Measurements from ENCODE around the gene LSM2.
"Not testable (repeated sequence)": the region's sequence is repeated elsewhere in the genome, so short reads cannot be mapped to it uniquely, and the experiment has no call there.

LSM2 gene

DNA sequence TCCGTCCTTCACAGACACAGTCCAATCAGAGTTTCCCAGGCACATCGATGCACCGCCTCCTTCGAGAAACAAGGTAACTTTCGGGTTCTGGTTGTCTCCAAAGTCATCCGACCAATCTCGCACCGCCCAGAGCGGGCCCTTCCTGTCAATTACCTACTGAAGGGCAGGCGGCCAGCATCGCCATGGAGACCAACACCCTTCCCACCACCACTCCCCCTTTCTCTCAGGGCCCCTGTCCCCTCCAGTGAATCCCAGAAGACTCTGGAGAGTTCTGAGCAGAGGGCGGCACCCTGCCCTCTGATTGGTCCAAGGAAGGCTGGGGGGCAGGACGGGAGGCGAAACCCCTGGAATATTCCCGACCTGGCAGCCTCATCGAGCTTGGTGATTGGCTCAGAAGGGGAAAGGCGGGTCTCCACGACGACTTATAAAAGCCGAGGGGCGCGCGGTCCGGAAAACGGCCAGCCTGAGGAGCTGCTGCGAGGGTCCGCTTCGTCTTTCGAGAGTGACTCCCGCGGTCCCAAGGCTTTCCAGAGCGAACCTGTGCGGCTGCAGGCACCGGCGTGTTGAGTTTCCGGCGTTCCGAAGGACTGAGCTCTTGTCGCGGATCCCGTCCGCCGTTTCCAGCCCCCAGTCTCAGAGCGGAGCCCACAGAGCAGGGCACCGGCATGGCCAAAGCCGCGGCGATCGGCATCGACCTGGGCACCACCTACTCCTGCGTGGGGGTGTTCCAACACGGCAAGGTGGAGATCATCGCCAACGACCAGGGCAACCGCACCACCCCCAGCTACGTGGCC is 20.7 kb upstream of the LSM2 start, which contains the start of gene HSPA1B:
Gene HSPA1B, plus strand, starts transcription at position 453 of the 794 bp plus-strand sequence. Its CDS starts 213 bp downstream, at position 666.
- peak; percentile 91 to 93 for DNase-seq

- peak in 1 of 2 donors; percentile 58 for DNase-seq
Measured at GRCh38 chr6:31826793-31827285, 20.1 kb upstream of the LSM2 start.

DNA sequence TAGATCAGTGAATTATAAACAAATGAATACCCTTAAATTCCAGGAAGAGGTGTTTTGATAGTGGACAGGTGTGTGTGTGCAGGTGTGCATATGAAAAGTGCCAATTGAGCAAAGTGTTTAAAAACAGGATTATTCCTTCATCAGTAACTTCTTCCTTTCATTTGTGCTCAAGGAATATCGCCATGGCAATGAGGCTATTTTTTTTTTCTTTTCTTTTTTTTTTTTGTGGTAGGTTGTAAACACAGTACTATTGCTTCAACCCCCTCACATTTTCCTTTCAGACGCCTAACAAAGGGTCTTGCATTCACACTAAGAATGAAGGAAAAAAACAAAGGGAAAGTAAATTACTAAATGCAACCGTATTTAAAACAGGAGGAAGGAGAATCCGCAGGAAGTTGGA is 18.8 kb upstream of the LSM2 start:
- no peak for DNase-seq

- not testable (repeated sequence) for DNase-seq
Measured at GRCh38 chr6:31823592-31824196, 16.9 kb upstream of the LSM2 start.

DNA sequence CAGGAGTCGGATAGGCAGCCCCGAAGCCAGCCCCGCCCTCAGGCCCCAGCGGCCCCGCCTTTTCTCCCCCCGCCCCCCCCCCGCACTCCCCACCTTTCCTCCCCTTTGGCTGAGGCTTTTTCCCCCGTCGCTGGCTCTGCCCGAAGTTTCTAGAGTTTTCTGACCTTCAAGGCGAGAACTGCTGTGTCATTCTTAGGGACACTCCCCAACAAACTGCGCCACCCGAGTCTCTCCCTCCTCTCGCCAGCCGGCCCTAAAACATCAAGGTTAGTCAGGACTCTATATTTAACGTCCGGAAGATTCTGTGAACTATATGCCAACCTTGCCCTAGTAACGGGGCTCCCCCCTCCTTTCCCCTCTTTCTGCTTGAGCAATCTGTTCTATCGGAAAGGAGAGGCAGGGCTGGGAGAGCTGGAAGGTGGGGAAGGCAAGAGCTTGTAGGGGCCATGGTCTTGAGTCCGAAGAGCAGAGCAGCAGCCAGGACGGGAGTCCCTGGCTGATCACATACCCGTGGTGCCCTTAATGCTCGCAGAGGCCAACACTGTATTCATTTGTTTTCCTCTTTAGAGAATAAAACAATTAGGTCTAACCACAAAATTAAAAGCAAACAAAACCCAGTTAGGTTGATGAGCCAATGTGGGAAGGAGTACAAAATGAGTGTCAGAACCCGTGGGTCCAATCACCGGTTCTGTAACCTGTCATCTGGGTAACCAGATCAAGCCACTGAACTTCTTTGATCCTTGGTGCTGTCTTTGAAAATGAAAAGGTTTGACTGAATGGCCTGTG is 15.5 kb upstream of the LSM2 start:
- DNase-seq = peak; percentile 65 to 70

DNA sequence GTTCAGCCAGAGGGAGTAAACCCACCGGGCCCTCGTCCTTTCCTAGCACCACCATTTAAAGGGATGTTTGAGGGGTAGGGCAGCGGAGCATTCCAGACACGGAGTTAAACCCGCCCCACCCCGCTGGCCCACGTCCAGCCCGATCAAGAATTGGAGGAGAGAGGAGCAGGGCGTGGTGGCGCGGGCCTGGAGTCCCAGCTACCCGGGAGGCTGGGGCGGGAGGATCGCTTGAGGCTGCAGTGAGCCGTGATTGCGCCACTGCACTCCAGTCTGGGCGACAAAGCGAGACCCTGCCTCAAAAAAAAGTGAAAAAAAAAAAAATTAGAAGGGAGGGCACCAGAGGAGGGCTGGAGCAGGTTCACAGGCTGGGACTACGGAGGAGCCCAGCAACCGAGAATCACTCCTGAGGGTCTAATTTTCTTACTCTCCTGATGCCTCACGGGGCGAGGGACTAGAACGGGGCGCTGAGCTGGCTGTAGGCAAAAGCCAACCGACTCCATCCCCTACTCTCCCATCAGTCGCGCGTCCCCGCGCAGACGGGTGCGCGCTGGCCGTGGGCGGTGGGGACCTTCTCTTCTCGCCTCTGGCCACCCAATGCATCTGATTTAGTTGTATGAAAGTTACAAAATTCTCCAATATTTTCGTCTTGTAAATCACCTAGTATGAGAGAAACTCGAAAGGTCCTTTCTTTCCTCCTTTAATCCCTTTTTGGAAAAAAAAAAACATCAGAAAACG is 14.7 kb upstream of the LSM2 start:
- peak; percentile 78 to 82 for DNase-seq

DNA sequence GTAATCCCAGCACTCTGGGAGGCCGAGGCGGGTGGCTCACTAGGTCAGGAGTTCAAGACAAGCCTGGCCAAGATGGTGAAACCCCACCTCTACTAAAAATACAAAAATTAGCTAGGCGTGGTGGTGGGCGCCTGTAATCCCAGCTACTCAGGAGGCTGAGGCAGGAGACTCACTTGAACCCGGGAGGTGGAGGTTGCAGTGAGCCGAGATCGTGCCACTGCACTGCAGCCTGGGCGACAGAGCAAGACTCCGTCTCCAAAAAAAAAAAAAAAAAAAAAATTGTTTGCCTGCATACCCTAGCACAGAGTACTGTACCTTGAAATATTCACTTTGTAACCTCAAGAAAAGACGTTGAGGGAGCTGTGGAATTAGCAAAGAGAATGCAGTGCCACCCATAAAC is 13.6 kb upstream of the LSM2 start:
- not testable (repeated sequence) for DNase-seq

DNA sequence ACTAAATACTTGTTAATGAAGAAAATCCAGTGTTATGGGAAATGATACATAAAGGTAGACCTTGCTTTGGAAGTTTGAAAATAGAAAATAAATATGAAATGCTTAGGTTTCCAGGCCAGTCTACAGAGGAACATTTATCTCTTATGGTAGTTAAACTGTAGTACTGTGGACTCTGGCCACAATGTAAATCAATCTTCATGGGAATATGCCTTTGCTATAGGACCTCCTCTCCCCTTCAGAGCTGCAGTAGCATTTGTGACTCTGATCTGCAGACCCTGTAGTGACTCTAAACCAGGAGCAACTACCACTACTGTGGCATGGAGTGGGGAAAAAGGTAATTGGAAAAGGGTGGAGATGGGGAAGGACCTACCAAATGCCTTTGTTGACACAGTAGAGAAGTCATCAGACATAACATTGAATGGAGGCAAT is 13.1 kb upstream of the LSM2 start:
- DNase-seq = no peak

DNA sequence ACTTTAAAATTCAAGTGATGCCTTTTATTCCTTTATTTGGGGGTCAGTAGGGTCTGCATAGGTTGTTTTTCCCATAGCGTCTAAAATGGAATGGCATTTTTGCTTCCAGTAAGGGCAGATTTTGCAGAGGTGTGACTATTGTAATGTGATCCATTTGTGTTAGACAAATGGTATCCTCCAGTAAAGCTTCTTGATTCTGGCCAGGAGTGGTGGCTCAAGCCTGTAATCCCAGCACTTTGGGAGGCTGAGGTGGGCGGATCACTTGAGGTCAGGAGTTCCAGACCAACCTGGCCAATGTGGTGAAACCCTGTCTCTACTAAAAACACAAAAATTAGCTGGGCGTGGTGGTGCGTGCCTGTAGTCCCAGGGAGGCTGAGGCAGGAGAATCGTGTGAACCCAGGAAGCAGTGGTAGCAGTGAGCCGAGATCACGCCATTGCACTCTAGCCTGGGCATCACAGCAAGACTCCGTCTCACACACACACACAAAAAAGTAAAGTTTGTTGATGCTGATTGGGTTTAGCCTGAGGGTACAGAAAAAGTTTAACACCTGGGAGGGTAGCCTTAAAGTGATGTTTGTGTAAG is 11.3 kb upstream of the LSM2 start:
- DNase-seq = not testable (repeated sequence)

GRCh38 chr6:31817133-31817928 is 10.6 kb upstream of the LSM2 start:
- peak in 1 of 2 donors; percentile 14 for DNase-seq

DNA sequence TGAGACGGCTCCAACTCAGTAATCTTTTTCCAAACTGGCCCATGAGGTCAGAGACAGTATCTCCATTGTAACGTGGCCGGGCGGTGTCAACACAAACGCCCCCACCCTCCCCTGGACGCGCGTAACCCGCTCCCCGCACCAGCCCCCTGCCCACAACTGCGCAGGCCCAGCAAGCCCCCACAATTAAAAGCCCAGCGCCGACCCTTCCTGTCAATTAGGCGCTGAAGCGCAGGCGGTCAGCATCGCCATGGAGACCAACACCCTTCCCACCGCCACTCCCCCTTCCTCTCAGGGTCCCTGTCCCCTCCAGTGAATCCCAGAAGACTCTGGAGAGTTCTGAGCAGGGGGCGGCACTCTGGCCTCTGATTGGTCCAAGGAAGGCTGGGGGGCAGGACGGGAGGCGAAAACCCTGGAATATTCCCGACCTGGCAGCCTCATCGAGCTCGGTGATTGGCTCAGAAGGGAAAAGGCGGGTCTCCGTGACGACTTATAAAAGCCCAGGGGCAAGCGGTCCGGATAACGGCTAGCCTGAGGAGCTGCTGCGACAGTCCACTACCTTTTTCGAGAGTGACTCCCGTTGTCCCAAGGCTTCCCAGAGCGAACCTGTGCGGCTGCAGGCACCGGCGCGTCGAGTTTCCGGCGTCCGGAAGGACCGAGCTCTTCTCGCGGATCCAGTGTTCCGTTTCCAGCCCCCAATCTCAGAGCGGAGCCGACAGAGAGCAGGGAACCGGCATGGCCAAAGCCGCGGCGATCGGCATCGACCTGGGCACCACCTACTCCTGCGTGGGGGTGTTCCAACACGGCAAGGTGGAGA is 8.5 kb upstream of the LSM2 start, which contains the start of the genes HSPA1A and HSPA1L:
Gene HSPA1A, plus strand, starts transcription at position 519 of the 814 bp plus-strand sequence. Its CDS starts 214 bp downstream, at position 733.
Gene HSPA1L, minus strand, starts transcription at position 259 of the 814 bp plus-strand sequence. CDS start 3,311 bp downstream, outside the sequence.
- peak; percentile 60 to 72 for DNase-seq

DNA sequence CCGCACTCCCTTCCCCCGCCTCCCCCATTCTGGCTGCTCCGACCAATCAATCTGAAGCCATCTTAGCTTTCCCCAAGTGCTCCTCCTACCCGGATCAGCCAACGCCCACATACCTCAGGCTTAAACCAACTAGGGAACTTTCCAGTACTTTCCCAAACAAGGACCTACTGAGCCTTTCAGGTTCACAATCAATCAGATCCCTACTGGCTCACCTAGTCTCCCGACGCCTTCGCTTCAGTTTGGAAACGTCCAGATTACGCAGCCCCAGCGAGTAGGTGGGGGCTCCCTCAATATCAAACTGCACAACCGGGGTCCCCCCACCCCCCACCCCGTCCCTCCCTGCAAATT is 7.9 kb upstream of the LSM2 start:
- peak; percentile 74 to 75 for DNase-seq

DNA sequence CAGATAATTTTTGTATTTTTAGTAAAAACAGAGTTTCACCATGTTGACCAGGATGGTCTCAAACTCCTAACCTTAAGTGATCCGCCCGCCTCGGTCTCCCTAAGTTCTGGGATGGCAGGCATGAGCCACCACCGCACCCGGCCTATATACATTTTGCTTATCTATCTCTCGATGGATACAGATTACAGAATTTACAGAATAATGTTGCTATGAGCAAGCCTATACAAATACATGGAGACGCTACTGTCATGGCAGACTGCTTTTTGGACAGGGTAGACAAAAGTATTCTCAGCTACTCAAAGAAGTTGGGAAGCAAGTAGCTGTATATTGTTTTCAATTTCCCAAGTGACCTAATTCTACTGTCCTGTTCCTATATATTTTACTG is 6.7 kb upstream of the LSM2 start:
- DNase-seq = no peak

DNA sequence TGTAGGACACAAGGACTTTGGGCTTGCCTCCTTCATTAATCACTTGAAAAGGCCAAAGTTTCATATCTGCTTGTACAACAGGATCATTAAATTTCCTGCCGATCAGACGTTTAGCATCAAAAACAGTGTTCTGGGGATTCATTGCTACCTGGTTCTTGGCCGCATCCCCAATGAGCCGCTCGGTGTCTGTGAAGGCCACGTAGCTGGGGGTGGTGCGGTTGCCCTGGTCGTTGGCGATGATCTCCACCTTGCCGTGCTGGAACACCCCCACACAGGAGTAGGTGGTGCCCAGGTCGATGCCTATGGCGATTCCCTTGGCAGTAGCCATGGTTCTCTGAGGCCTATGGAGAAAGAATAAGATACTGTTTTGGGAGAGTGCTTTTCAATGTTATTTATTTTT is 4.9 kb upstream of the LSM2 start:
- no peak for DNase-seq

DNA sequence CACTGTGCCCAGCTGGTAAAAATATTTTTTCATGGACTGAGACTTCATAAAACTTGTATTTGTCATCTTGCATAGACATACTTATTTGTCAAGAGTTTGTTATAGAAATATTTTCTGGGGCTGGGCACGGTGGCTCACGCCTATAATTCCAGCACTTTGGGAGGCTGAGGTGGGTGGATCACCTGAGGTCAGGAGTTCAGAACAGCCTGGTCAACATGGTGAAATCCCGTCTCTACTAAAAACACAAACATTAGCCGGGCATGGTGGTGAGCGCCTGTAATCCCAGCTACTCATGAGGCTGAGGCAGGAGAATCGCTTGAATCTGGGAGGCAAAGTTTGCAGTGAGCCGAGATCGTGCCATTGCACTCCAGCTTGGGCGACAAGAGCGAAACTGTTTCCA is 1.8 kb upstream of the LSM2 start:
- not testable (repeated sequence) for DNase-seq

DNA sequence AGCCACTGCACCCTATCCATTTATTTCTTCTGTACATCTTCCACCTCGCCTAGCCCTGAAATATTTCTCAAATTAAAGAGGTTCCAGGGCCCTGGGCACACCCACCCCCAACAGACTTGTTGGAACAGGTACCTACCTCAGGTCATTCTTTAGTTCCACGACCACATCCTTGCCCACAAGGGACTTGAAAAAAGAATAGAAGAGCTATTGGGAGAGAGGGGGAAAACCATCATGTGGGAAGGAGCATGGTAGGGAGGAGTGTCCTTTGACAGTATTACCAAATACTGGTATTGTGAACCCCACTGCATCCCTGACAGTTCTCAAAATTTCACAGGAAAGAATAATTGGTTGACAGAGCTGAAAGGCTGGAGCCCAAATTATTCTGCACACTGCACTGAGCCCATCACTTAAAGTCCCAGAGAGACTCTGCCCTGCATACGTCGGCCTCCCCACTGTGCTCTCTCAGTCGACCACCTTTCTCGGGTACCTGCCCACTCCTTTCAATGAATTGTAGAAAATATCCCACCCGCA is 762 bp downstream of the LSM2 start:
- no peak for DNase-seq

DNA sequence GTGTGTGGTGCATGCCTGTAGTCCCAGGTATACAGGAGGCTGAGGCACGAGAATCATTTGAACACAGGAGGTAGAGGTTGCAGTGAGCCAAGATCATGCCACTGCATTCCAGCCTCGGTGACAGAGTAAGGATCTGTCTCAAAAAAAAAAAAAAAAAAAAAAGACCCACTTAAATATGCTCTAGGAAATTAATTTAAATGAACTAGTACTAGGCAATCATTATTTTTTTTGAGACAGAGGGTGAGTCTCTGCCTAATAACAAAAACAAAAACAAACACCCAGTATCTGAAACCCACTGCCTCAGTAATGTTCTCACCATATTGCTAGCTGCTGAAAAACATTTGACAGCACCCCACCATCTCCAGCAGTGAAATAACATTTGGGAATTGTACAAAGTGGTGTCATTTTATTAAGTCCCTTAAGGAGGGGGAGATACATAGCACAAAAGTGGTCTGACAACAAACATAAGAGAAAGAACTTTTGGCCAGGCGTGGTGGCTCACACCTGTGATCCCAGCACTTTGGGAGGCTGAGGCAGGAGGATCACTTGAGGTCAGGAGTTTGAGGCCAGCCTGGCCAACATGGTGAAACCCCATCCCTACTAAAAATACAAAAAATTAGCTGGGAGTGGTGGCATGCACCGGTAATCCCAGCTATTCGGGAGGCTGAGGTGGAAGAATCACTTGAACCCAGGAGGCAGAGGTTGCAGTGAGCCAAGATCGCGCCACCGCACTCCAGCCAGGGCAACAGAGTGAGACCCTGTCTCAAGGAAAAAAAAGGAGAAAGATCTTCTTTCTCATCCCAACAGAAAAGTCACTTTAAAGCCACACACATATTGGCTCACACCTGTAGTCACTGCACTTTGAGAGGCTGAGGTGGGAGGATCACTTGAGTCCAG is 5.5 kb downstream of the LSM2 start:
- DNase-seq = not testable (repeated sequence)

DNA sequence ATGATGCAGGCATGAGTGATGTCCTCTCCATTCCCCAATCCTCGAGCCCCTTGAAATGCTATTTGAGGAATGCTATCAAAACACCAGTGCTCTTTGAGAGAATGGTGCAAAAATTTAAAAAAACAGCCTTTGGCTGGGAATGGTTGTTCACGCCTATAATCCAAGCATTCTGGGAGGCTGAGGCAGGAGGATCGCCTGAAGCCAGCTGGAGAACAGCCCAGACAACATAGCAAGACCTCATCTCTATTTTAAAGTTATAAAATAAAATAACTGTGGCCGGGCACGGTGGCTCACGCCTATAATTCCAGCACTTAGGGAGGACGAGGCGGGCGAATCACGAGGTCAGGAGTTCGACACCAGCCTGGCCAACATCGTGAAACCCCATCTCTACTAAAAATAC is 7.0 kb downstream of the LSM2 start:
- no peak for DNase-seq

DNA sequence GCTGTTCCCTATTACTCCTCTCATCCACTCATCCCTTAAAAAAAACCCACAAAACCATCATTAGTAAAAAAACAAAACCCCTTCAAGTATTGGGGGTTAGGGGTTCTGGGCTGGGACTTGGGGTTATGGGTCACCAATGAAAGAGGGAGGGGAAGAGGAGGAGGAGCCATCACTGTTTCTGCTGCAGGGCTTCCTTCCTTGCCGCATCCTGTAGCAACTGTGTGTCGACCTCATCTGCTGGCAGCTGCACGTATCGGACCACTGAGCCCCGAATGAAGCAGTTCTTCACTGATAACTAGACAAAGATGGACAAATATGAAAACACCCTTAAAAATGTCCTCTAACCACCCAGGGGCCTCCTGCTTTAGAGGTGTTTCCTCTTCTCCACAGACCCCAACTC is 9.2 kb downstream of the LSM2 start:
- no peak for DNase-seq
